DMS153 treated with DMSO at 0.1 percent for 48 hours (cell line): Measurements from ENCODE around the gene GSPT1.
"Not testable (repeated sequence)": the region's sequence is repeated elsewhere in the genome, so short reads cannot be mapped to it uniquely, and the experiment has no call there.

Experiments
- DNase-seq: peaks from one replicate; lab custom pipeline; 2025; ENCODE audit not compliant: unreplicated experiment; lab: John Stamatoyannopoulos, UW

The GSPT1 gene

GRCh38 chr16:11862489-11862888 lies 53.3 kb downstream of the GSPT1 start:
- DNase-seq: no peak

GRCh38 chr16:11857161-11857560 lies 58.6 kb downstream of the GSPT1 start:
- no peak for DNase-seq

- DNase-seq: no peak
These were observed 63.5 kb downstream of the GSPT1 start for GRCh38 chr16:11852092-11852809.

- DNase-seq: peak; percentile 85
These were observed 64.3 kb downstream of the GSPT1 start, which contains the start of gene RSL1D1 for GRCh38 chr16:11851294-11852091. Gene RSL1D1, minus strand, starts transcription at chr16:11851542. Its CDS starts 30 bp downstream, at chr16:11851512.

DNA sequence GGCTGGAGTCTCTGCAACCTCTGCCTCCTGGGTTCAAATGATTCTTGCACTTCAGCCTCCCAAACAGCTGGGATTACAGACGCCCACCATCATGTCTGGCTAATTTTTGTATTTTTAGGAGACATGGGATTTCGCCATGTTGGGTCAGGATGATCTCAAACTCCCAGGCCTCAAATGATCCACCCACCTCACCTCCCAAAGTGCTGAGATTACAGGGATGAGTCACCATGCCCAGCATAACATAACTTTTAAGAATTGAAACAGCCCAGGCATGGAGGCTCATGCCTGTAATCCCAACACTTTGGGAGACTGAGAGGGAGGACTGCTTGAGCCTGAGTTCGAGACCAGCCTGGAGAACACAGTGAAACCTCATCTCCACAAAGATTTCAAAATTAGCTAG lies 66.9 kb downstream of the GSPT1 start:
- no peak for DNase-seq

- no peak for DNase-seq
These were observed 71.3 kb downstream of the GSPT1 start for GRCh38 chr16:11844499-11844898.

DNA sequence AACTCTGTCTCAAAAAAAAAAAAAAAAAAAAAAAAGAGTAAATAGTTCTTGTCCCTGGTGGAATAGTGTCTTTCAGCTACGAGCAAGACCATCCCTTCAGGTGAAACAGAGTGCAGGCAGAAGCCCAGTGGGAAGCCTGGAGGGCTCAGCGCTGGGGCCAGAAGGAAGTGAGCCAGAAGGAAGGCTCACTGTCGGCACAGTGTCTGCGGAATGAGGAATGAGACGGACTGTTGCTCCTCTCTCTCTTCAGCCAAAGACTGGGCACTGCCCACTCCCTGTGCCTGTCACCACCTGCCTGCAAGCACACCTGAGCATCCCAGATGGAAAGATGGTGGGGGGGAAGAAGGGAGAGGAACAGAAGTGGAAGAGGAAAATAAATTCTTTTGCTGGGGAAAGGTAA lies 71.9 kb downstream of the GSPT1 start:
- no peak for DNase-seq

- DNase-seq: no peak
These were observed 72.5 kb downstream of the GSPT1 start for GRCh38 chr16:11843206-11843605.

DNA sequence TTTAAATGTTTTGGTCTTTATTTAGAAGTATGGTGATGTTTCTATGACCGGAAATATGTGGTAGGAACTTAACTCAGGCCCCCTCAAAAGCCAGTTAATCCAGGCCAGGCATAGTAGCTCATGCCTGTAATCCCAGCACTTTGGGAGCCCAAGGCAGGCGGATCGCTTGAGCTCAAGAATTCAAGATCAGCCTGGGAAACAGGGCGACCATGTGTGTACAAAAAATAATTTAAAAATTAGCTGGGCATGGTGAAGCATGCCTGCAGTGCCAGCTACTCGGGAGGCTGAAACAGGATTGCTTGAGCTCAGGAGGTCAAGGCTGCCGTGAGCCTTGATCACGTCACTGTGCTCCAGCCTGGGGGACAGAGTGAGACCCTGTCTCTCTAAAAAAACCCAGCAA lies 74.7 kb downstream of the GSPT1 start:
- DNase-seq: no peak

DNA sequence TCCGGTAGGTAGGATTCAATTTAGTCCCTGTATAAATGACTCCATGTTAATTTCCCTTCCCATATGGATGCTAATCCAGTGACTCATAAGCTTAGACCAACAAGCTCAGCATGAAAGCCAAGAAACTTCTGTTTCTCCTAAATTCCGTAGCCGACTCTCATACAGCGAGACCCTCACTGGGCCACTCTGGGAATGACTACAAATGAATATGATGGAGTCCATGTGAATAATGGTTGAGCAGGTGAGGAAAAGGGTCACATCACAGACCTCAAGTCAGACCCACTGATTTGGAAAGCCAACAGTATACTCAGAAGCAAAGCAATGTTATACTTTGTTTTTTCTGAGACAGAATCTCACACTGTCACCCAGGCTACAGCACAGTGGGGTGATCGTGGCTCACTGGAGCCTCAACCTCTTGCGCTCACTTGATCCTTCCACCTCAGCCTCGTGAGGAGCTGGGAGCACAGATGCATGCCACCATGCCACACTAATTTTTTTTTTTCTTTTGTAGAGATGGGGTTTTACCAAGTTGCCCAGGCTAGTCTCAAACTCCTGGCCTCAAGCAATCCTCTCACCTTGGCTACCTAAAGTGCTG lies 79.0 kb downstream of the GSPT1 start:
- DNase-seq: no peak

- DNase-seq: no peak
These were observed 79.7 kb downstream of the GSPT1 start for GRCh38 chr16:11835891-11836649.

DNA sequence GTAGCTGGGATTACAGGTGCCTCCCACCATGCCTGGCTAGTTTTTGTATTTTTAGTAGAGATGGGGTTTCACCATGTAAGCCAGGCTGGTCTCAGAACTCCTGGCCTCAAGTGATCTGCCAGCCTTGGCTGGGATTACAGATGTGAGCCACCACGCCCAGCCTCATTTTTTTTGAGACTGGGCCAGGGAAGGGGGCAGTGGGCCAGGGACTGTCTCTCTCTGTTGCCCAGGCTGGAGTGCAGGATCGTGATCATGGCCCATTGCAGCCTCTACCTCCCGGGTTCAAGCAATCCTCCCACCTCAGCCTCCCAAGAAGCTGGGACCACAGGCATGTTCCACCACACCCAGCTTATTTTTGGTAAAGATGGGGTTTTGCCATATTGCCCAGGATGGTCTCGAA lies 80.4 kb downstream of the GSPT1 start:
- no peak for DNase-seq

DNA sequence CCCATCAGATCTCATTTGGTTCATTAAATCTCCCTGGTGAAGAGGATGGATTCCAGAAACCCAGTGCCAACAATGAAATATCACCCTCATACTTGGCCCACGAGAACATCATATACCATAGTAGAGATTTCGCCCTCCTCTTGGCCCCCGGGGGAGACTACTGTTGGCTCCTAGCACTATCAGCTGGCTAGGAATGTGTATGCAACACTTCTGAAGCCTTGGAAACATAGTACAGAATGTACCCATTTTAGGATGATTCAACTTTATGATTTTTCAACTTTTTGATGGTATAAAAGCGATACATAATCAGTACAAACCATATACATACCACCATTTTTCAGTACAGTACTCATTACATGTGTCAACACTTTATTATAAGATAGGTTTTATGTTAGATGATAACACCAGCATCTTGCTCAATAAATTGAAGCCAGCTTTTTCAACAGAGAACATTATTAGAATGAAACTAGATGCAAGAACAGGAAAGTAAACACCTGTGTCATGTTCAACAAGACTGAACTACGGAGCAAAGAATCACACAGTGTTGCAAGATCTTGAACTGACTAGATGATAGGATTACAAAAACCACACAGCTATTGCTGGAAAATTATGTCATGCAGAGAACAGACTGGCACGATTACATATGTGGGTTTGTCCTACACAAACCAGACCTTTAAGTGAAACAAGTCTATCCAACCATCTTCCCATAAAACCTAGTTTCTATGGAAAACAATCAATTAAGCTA lies 81.6 kb downstream of the GSPT1 start:
- DNase-seq: no peak

GRCh38 chr16:11828696-11829095 lies 87.1 kb downstream of the GSPT1 start:
- no peak for DNase-seq

DNA sequence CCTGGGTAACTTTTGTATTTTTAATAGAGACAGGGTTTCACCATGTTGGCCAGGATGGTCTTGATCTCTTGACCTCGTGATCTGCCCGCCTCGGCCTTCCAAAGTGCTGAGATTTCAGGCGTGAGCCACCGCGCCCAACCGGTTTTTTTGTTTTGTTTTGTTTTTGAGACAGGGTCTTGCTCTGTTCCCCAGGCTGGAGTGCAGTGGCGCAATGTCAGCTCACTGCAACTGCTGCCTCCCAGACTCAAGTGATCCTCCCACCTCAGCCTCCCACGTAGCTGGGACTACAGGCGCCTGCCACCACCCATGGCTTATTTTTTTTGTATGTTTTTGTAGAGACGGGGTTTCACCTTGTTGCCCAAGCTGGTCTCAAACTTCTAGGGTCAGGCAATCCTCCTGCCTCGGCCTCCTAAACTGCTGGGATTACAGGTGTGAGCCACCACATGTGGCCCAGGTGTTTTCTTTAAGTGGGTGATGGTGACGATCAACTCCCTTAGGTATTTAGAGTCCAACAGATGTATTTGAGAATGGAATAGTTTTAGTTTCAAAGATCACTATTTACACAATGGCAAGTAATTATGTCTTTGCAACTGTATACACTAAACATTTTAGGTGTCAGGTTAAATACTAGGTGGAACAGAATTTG lies 90.1 kb downstream of the GSPT1 start:
- DNase-seq: not testable (repeated sequence)

- no peak for DNase-seq
These were observed 91.4 kb downstream of the GSPT1 start for GRCh38 chr16:11824362-11824761.

DNA sequence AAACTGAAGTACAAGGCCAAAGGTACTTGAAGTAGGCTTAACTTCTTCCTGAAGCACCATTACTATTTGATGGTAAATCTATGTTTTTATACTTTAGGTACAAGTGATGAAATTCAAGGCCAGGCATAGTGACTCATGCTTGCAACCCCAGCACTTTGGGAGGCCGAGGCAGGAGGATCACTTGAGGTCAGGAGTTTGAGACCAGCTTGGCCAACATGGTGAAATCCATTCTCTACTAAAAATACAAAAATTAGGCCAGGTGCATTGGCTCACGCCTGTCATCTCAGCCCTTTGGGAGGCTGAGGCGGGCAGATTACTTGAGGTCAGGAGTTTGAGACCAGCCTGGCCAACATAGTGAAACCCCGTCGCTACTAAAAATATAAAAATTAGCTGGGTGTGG lies 92.1 kb downstream of the GSPT1 start:
- not testable (repeated sequence) for DNase-seq

DNA sequence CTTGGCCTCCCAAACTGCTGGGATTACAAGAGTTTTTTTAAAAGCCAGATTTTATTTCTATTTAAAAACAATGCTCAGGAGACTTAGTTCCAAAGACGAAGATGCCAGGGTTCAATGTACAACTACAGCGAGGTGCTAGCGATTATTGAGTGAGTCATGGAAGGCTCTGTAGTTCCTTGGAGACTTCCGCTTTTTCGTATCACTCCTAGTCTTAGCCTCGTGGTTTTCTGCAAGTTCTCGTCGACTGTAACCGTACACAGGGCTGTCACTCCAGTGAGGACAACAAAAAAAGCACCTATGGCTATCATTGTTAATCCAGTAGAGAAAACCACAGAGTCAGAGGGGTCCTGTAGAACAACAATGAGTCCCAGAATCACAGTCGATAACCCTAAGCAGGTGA lies 96.0 kb downstream of the GSPT1 start:
- DNase-seq: no peak

DNA sequence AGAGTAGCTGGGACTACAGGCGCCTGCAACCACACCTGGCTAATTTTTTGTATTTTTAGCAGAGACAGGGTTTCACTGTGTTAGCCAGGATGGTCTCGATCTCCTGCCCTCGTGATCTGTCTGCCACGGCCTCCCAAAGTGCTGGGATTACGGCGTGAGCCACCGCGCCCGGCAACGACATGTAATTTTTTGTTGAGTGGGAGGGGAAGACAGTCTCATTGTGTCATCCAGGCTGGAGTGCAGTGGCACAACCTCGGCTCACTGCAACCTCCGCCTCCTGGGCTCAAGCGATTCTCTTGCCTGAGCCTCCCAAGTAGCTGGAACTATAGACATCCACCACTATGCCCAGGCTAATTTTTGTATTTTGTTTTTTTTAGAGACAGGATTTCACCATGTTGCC lies 96.8 kb downstream of the GSPT1 start:
- DNase-seq: not testable (repeated sequence)
